ENCODE results near the gene IFITM10. TPM values are rescaled to one million over a fixed set of nuclear protein-coding genes. Genes with fewer than 3 reads are reported as not detected.

Gene IFITM10
- total and polyA plus RNA-seq, 11 donors, result 0.12 to 3.6 (median 0.54) TPM

- intact Hi-C loops (cut with DNase I), result no loop called here
- Histone ChIP-seq H3K27me3 (peaks cover 0 to 7% (median 0%) of the 10 kb centered on the region in 9 donors), H3K9me3 (peaks cover 0 to 4% (median 0%) of the 10 kb centered on the region in 12 donors), H3K27ac (peak overlapping the region in 1 of 12 donors; percentile 65), H3K4me3 (no peak overlapping the region), H3K4me1 (peaks cover 0 to 52% (median 0%) of the 10 kb centered on the region in 12 donors), H3K36me3 (no peaks in the 10 kb centered on the region)
- ATAC-seq (no peak), DNase-seq (no peak)
- TF ChIP-seq CTCF (IDR thresholded peaks at IDR 0.05) (no peak), POLR2A (IDR thresholded peaks at IDR 0.05) (no peak)
- WGBS, 4 donors, result 83 to 86% (median 86%) methylated on average over 23 of the region's 23 CpGs
Measured at GRCh38 chr11:1784761-1785650, 34.6 kb upstream of the IFITM10 start.

- no peak overlapping the region for H3K4me3 ChIP-seq
- no peak for ATAC-seq
- TF ChIP-seq CTCF (IDR thresholded peaks at IDR 0.05), result no peak
- no peak for TF ChIP-seq POLR2A (IDR thresholded peaks at IDR 0.05)
- no peak for DNase-seq
- peak overlapping the region in 1 of 12 donors; percentile 86 for H3K27ac ChIP-seq
- 82 to 86% (median 84%) methylated on average over 17 to 24 of the region's 24 CpGs for WGBS, 4 donors
- peaks cover 0 to 18% (median 0%) of the 10 kb centered on the region in 9 donors for H3K27me3 ChIP-seq
- H3K4me1 ChIP-seq, result peaks cover 0 to 61% (median 0%) of the 10 kb centered on the region in 12 donors
- intact Hi-C loops (cut with DNase I), result no loop called here
- no peaks in the 10 kb centered on the region for H3K36me3 ChIP-seq
- H3K9me3 ChIP-seq, result peaks cover 0 to 4% (median 0%) of the 10 kb centered on the region in 12 donors
Measured at GRCh38 chr11:1783725-1784529, 33.5 kb upstream of the IFITM10 start.

GRCh38 chr11:1782831-1783724 lies 32.7 kb upstream of the IFITM10 start:
- WGBS, 4 donors, result 78 to 84% (median 81%) methylated on average over 19 to 20 of the region's 20 CpGs
- peaks cover 0 to 67% (median 0%) of the 10 kb centered on the region in 12 donors for H3K4me1 ChIP-seq
- H3K27ac ChIP-seq, result peak overlapping the region in 1 of 12 donors; percentile 86
- intact Hi-C loops (cut with DNase I), result no loop called here
- no peak for DNase-seq
- H3K36me3 ChIP-seq, result no peaks in the 10 kb centered on the region
- H3K9me3 ChIP-seq, result no peaks in the 10 kb centered on the region
- no peak for TF ChIP-seq POLR2A (IDR thresholded peaks at IDR 0.05)
- ATAC-seq, result no peak
- no peak overlapping the region for H3K4me3 ChIP-seq
- peaks cover 0 to 25% (median 0%) of the 10 kb centered on the region in 9 donors for H3K27me3 ChIP-seq

GRCh38 chr11:1782031-1782590 lies 31.7 kb upstream of the IFITM10 start:
- Histone ChIP-seq H3K4me1 (peaks cover 0 to 72% (median 0%) of the 10 kb centered on the region in 12 donors), H3K4me3 (no peak overlapping the region), H3K27ac (peak overlapping the region in 1 of 12 donors; percentile 86), H3K9me3 (no peaks in the 10 kb centered on the region), H3K27me3 (peaks cover 0 to 26% (median 0%) of the 10 kb centered on the region in 9 donors), H3K36me3 (no peaks in the 10 kb centered on the region)
- DNase-seq (no peak), ATAC-seq (peak in 1 of 4 donors; percentile 5)
- WGBS, 4 donors, result 81 to 85% (median 82%) methylated on average over 11 to 13 of the region's 13 CpGs
- TF ChIP-seq CTCF (IDR thresholded peaks at IDR 0.05), result no peak
- no peak for TF ChIP-seq POLR2A (IDR thresholded peaks at IDR 0.05)
- intact Hi-C loops (cut with DNase I), result no loop called here

Data from heart left ventricle (tissue), 16 donors.